Natural killer cell (primary cell): ENCODE measurements around the gene TBC1D7. TPM values are rescaled to one million over a fixed set of nuclear protein-coding genes. Genes with fewer than 3 reads are reported as not detected.

Experiments
- ATAC-seq, 3 donors: fragments of 150-1000 bp in 2 of 3; fragments of 200-7000 bp in 1 of 3; cut with Tn5 transposase; 1 replicate in 1 of 3; 2 replicates in 2 of 3; pipeline ENCODE4 v1.10.0; 2021; ENCODE audit warnings: mild to moderate bottlenecking in 2 of 3, moderate library complexity in 2 of 3
- DNase-seq, 2 donors: peaks; one replicate each; pipeline versions ENCODE4 v3.0.0 to v3.0.0-alpha.2; 2013 to 2021; ENCODE audit warnings: mixed read lengths in 1 of 2
- H3K27ac ChIP-seq: one replicate; pipeline ENCODE4 v1.5.1; 2013; ENCODE audit warnings: mild to moderate bottlenecking, low read length
- H3K27me3 ChIP-seq: one replicate; pipeline ENCODE4 v1.6.1; 2013; ENCODE audit warnings: low read length; ENCODE audit not compliant: control insufficient read depth, insufficient read depth
- H3K36me3 ChIP-seq: one replicate; pipeline ENCODE4 v1.6.1; 2013; ENCODE audit warnings: low read length; ENCODE audit not compliant: control insufficient read depth, insufficient read depth
- H3K4me1 ChIP-seq: one replicate; pipeline ENCODE4 v1.6.1; 2013; ENCODE audit warnings: low read length; ENCODE audit not compliant: control insufficient read depth, insufficient read depth
- H3K4me3 ChIP-seq: one replicate; pipeline ENCODE4 v1.5.1; 2013; ENCODE audit warnings: low read length
- H3K9me3 ChIP-seq: one replicate; pipeline ENCODE4 v1.6.1; 2013; ENCODE audit warnings: low read length; ENCODE audit not compliant: control insufficient read depth, insufficient read depth
- H3K27ac Mint-ChIP-seq, 2 donors: one replicate each; pipeline ENCODE4 v1.8.0; 2022; ENCODE audit warnings: mild to moderate bottlenecking in 2 of 2, mixed read lengths in 2 of 2, moderate library complexity in 1 of 2
- H3K27me3 Mint-ChIP-seq, 2 donors: one replicate each; pipeline ENCODE4 v1.8.0; 2022; ENCODE audit warnings: low read depth in 2 of 2, mixed read lengths in 2 of 2
- H3K36me3 Mint-ChIP-seq: one replicate; pipeline ENCODE4 v1.8.0; 2022; ENCODE audit warnings: mixed read lengths
- H3K4me1 Mint-ChIP-seq, 2 donors: one replicate each; pipeline ENCODE4 v1.8.0; 2022; ENCODE audit warnings: mixed read lengths in 2 of 2
- H3K4me3 Mint-ChIP-seq: one replicate; pipeline ENCODE4 v1.8.0; 2022; ENCODE audit warnings: mild to moderate bottlenecking, moderate library complexity, mixed read lengths
- H3K9me3 Mint-ChIP-seq, 2 donors: one replicate each; pipeline ENCODE4 v1.8.0; 2022; ENCODE audit warnings: mixed read lengths in 2 of 2
- CTCF ChIP-seq: fragments of 200-600 bp; IDR thresholded peaks from one replicate; pipeline ENCODE4 v1.8.0; 2022; ENCODE audit warnings: antibody characterized with exemption
- WGBS: methylation state at CpG from one replicate; pipeline ENCODE4 v1.1.7; 2013; ENCODE audit warnings: missing lambda C conversion rate; ENCODE audit not compliant: insufficient coverage; 5-methylcytosine and 5-hydroxymethylcytosine counted together
- intact Hi-C: fragments of 100-400 bp; cut with micrococcal nuclease; formaldehyde crosslinking; loops from one replicate; pipeline ENCODE4 v1.14.2; 2022
- total RNA-seq, 4 donors: library from RNA; stranded (reverse); fragments of 120-200 nt in 1 of 4; gene quantifications; one replicate each; pipeline versions ENCODE4 v1.2.3 to v1.2.4, GENCODE V29; 2013 to 2022

Gene TBC1D7
- total RNA-seq, 3 donors from 2014 or later (not counting 1 experiment from before 2014, with no cell fraction given): 20.1 to 29.7 (median 24.3) TPM

GRCh38 chr6:13318821-13319220 is 9.5 kb downstream of the TBC1D7 start:
- H3K9me3 ChIP-seq: no peaks in the 10 kb centered on the region
- no peaks in the 10 kb centered on the region for H3K4me1 ChIP-seq
- H3K36me3 ChIP-seq: peaks cover 82% of the 10 kb centered on the region
- Mint-ChIP-seq H3K4me1 (no peaks in the 10 kb centered on the region), H3K27ac (no peak overlapping the region), H3K9me3 (no peaks in the 10 kb centered on the region), H3K4me3 (no peak overlapping the region), H3K36me3 (peaks cover 26% of the 10 kb centered on the region), H3K27me3 (no peaks in the 10 kb centered on the region)
- DNase-seq (no peak), ATAC-seq (no peak)
- no peak for TF ChIP-seq CTCF
- H3K27me3 ChIP-seq: no peaks in the 10 kb centered on the region
- intact Hi-C loops: no loop called here
- no peak overlapping the region for H3K4me3 ChIP-seq
- WGBS: 97% methylated on average over 2 of the region's 2 CpGs
- H3K27ac ChIP-seq: no peak overlapping the region

GRCh38 chr6:13315896-13316295 is 12.4 kb downstream of the TBC1D7 start:
- Histone ChIP-seq H3K27ac (no peak overlapping the region), H3K4me1 (no peaks in the 10 kb centered on the region), H3K36me3 (peaks cover 72% of the 10 kb centered on the region), H3K27me3 (no peaks in the 10 kb centered on the region), H3K9me3 (no peaks in the 10 kb centered on the region), H3K4me3 (no peak overlapping the region)
- no peak for TF ChIP-seq CTCF
- peaks cover 30% of the 10 kb centered on the region for H3K36me3 Mint-ChIP-seq
- H3K4me3 Mint-ChIP-seq: no peak overlapping the region
- no peak overlapping the region for H3K27ac Mint-ChIP-seq
- H3K4me1 Mint-ChIP-seq: peaks cover 0 to 5% of the 10 kb centered on the region in 2 donors
- H3K9me3 Mint-ChIP-seq: no peaks in the 10 kb centered on the region
- 97% methylated on average over 5 of the region's 5 CpGs for WGBS
- ATAC-seq (no peak), DNase-seq (no peak)
- H3K27me3 Mint-ChIP-seq: no peaks in the 10 kb centered on the region
- intact Hi-C loops: no loop called here

GRCh38 chr6:13314806-13315205 is 13.5 kb downstream of the TBC1D7 start:
- no peak for ATAC-seq
- intact Hi-C loops: no loop called here
- H3K36me3 ChIP-seq: peaks cover 61% of the 10 kb centered on the region

More at GRCh38 chr6:13314806-13315205, 13.5 kb downstream of the TBC1D7 start:
- no peaks in the 10 kb centered on the region for H3K9me3 ChIP-seq
- no peaks in the 10 kb centered on the region for H3K4me1 ChIP-seq
- H3K27ac ChIP-seq: no peak overlapping the region
- DNase-seq: no peak
- Mint-ChIP-seq H3K4me1 (peaks cover 0 to 5% of the 10 kb centered on the region in 2 donors), H3K27me3 (no peaks in the 10 kb centered on the region), H3K4me3 (no peak overlapping the region), H3K9me3 (no peaks in the 10 kb centered on the region), H3K36me3 (peaks cover 26% of the 10 kb centered on the region), H3K27ac (no peak overlapping the region)
- TF ChIP-seq CTCF: no peak
- no peak overlapping the region for H3K4me3 ChIP-seq
- no peaks in the 10 kb centered on the region for H3K27me3 ChIP-seq
